ENCODE data around the gene HIBADH. TPM values are rescaled to one million over a fixed set of nuclear protein-coding genes. Genes with fewer than 3 reads are reported as not detected.

Gene HIBADH
- polyA plus RNA-seq, 1 donor (not counting 4 experiments of a cell fraction or from before 2014, with no cell fraction given), result 42.6 TPM

GRCh38 chr7:27518561-27519350 lies 143.9 kb downstream of the HIBADH start:
- DNase-seq (ENCODE audit: low read depth, low spot score) (no peak), FAIRE-seq (no peak)
- dilution Hi-C loops (cut with MboI; ENCODE audit: extremely low pct_ligation_motif_present, low sequenced_read_pairs), result no loop called here
- no peaks in the 10 kb centered on the region for H3K9me1 ChIP-seq (ENCODE audit: control insufficient read depth, extremely low read depth, insufficient read depth, low read length)
- no peak overlapping the region for H3K27ac ChIP-seq (ENCODE audit: control insufficient read depth, insufficient read depth, low read length)
- H3K9ac ChIP-seq (ENCODE audit: control insufficient read depth, extremely low read depth, insufficient read depth, low read length), result no peak overlapping the region
- H3K4me3 ChIP-seq (ENCODE audit: control insufficient read depth in 2 of 3, extremely low read depth in 1 of 3, insufficient read depth in 2 of 3, low read depth in 1 of 3, low read length in 3 of 3), result no peak overlapping the region
- H2AFZ ChIP-seq (ENCODE audit: control insufficient read depth, low read length), result no peak overlapping the region
- TF ChIP-seq EZH2 (IDR thresholded peaks at IDR 0.05; ENCODE audit: low read length) (no peak), CTCF (optimal IDR thresholded peaks at IDR 0.05 in 1 of 3, IDR thresholded peaks at IDR 0.05 in 1 of 3, conservative IDR thresholded peaks at IDR 0.05 in 1 of 3; ENCODE audit: extremely low read depth in 1 of 3, insufficient read depth in 2 of 3, low read length in 3 of 3) (no peak)
- H3K4me1 ChIP-seq (ENCODE audit: control insufficient read depth, extremely low read depth, insufficient read depth, low read length), result peaks cover 2% of the 10 kb centered on the region
- no peaks in the 10 kb centered on the region for H3K27me3 ChIP-seq (ENCODE audit: control insufficient read depth, extremely low read depth, insufficient read depth, low read length)
- no peaks in the 10 kb centered on the region for H3K79me2 ChIP-seq (ENCODE audit: control insufficient read depth, insufficient read depth, low read length)
- no peak overlapping the region for H3K4me2 ChIP-seq (ENCODE audit: control insufficient read depth, extremely low read depth, insufficient read depth, low read depth, low read length)
- no peaks in the 10 kb centered on the region for H3K36me3 ChIP-seq (ENCODE audit: control insufficient read depth in 2 of 2, extremely low read depth in 1 of 2, insufficient read depth in 2 of 2, low read length in 2 of 2)
- no peaks in the 10 kb centered on the region for H3K9me3 ChIP-seq (ENCODE audit: control insufficient read depth, low read depth, low read length)
- no peaks in the 10 kb centered on the region for H4K20me1 ChIP-seq (ENCODE audit: control insufficient read depth, extremely low read depth, insufficient read depth, low read length)

GRCh38 chr7:27516421-27516820 lies 146.3 kb downstream of the HIBADH start:
- H3K79me2 ChIP-seq (ENCODE audit: control insufficient read depth, insufficient read depth, low read length), result no peaks in the 10 kb centered on the region
- no peak overlapping the region for H2AFZ ChIP-seq (ENCODE audit: control insufficient read depth, low read length)
- H3K9me1 ChIP-seq (ENCODE audit: control insufficient read depth, extremely low read depth, insufficient read depth, low read length), result no peaks in the 10 kb centered on the region
- dilution Hi-C loops (cut with MboI; ENCODE audit: extremely low pct_ligation_motif_present, low sequenced_read_pairs), result no loop called here
- TF ChIP-seq EZH2 (IDR thresholded peaks at IDR 0.05; ENCODE audit: low read length) (no peak), CTCF (optimal IDR thresholded peaks at IDR 0.05 in 1 of 3, IDR thresholded peaks at IDR 0.05 in 1 of 3, conservative IDR thresholded peaks at IDR 0.05 in 1 of 3; ENCODE audit: extremely low read depth in 1 of 3, insufficient read depth in 2 of 3, low read length in 3 of 3) (no peak)
- FAIRE-seq (no peak), DNase-seq (ENCODE audit: low read depth, low spot score) (no peak)
- H3K9ac ChIP-seq (ENCODE audit: control insufficient read depth, extremely low read depth, insufficient read depth, low read length), result no peak overlapping the region
- no peak overlapping the region for H3K4me3 ChIP-seq (ENCODE audit: control insufficient read depth in 2 of 3, extremely low read depth in 1 of 3, insufficient read depth in 2 of 3, low read depth in 1 of 3, low read length in 3 of 3)
- no peaks in the 10 kb centered on the region for H3K27me3 ChIP-seq (ENCODE audit: control insufficient read depth, extremely low read depth, insufficient read depth, low read length)
- H3K27ac ChIP-seq (ENCODE audit: control insufficient read depth, insufficient read depth, low read length), result no peak overlapping the region
- peaks cover 2% of the 10 kb centered on the region for H3K4me1 ChIP-seq (ENCODE audit: control insufficient read depth, extremely low read depth, insufficient read depth, low read length)
- H3K9me3 ChIP-seq (ENCODE audit: control insufficient read depth, low read depth, low read length), result no peaks in the 10 kb centered on the region
- no peak overlapping the region for H3K4me2 ChIP-seq (ENCODE audit: control insufficient read depth, extremely low read depth, insufficient read depth, low read depth, low read length)
- no peaks in the 10 kb centered on the region for H4K20me1 ChIP-seq (ENCODE audit: control insufficient read depth, extremely low read depth, insufficient read depth, low read length)
- H3K36me3 ChIP-seq (ENCODE audit: control insufficient read depth in 2 of 2, extremely low read depth in 1 of 2, insufficient read depth in 2 of 2, low read length in 2 of 2), result no peaks in the 10 kb centered on the region
